Thoracic aorta (tissue), 2 donors: ENCODE results near the gene ZC3H14. TPM values are rescaled to one million over a fixed set of nuclear protein-coding genes. Genes with fewer than 3 reads are reported as not detected.
A peak's percentile ranks its signal among the peaks of the same experiment; 100 is the strongest.

Experiments
- ATAC-seq: fragments of 150-250 bp; one replicate; pipeline ENCODE4 v1.8.0; 2017; ENCODE audit warnings: low read depth; ENCODE audit not compliant: insufficient number of reproducible peaks, low FRiP score
- DNase-seq: peaks from one replicate; pipeline ENCODE4 v3.0.0-alpha.2; 2020; ENCODE audit warnings: low spot score
- H3K27ac ChIP-seq, 2 donors: fragments of 200-600 bp; sonication (generic); 1 replicate in 1 of 2; 2 replicates in 1 of 2; pipeline ENCODE4 v1.5.1; 2016; ENCODE audit warnings: mild to moderate bottlenecking in 2 of 2, moderate library complexity in 2 of 2
- H3K27me3 ChIP-seq: fragments of 200-600 bp; sonication (generic); replicated peaks from 2 replicates; pipeline ENCODE4 v1.6.0; 2016; ENCODE audit warnings: mild to moderate bottlenecking; ENCODE audit not compliant: insufficient read depth
- H3K36me3 ChIP-seq: fragments of 200-600 bp; sonication (generic); one replicate; pipeline ENCODE4 v1.5.1; 2016
- H3K4me1 ChIP-seq, 2 donors: fragments of 200-600 bp; sonication (generic); 1 replicate in 1 of 2; 2 replicates in 1 of 2; pipeline versions ENCODE4 v1.5.1 to v1.6.0; 2016; ENCODE audit warnings: low read depth in 2 of 2, mild to moderate bottlenecking in 1 of 2; ENCODE audit not compliant: control insufficient read depth in 1 of 2
- H3K4me3 ChIP-seq: fragments of 200-600 bp; sonication (generic); 2 replicates; pipeline ENCODE4 v1.5.1; 2016; ENCODE audit warnings: mild to moderate bottlenecking
- H3K9me3 ChIP-seq: fragments of 200-600 bp; sonication (generic); 2 replicates; pipeline ENCODE4 v1.5.1; 2016
- CTCF ChIP-seq: fragments of 200-600 bp; sonication (generic); IDR thresholded peaks from one replicate; pipeline ENCODE4 v1.5.1; 2019; ENCODE audit warnings: antibody characterized with exemption
- total RNA-seq, 2 donors: library from RNA; depleted of rRNA; stranded (reverse); fragments of >200 nt; gene quantifications; one replicate each; pipeline versions ENCODE4 v1.1.0 to v1.2.3, GENCODE V29; 2016

The ZC3H14 gene
- total RNA-seq, 2 donors from 2014 or later, result 47.7 to 82.9 TPM

- DNase-seq, result no peak
Measured at GRCh38 chr14:88553886-88554456, 8.9 kb upstream of the ZC3H14 start.

GRCh38 chr14:88554457-88555286 lies 8.2 kb upstream of the ZC3H14 start, which contains the start of gene PTPN21:
Gene PTPN21, minus strand, starts transcription at chr14:88555007. Its CDS starts 4,590 bp downstream, at chr14:88550417.
- peak; percentile 61 for ATAC-seq
- Histone ChIP-seq H3K36me3 (peaks cover 3% of the 10 kb centered on the region), H3K4me3 (peak within 1 kb of the TSS; percentile 79), H3K27me3 (no peaks in the 10 kb centered on the region), H3K4me1 (peaks cover 23 to 42% of the 10 kb centered on the region in 2 donors), H3K9me3 (no peaks in the 10 kb centered on the region), H3K27ac (peak within 1 kb of the TSS; percentile 86 to 91)
- TF ChIP-seq CTCF, result no peak
- DNase-seq, result no peak

More at GRCh38 chr14:88553886-88554456, 8.9 kb upstream of the ZC3H14 start:
- peaks cover 5% of the 10 kb centered on the region for H3K36me3 ChIP-seq
- no peaks in the 10 kb centered on the region for H3K27me3 ChIP-seq
- ATAC-seq, result no peak
- peak overlapping the region; percentile 79 for H3K4me3 ChIP-seq
- TF ChIP-seq CTCF, result no peak
- H3K9me3 ChIP-seq, result no peaks in the 10 kb centered on the region
- H3K27ac ChIP-seq, result peak overlapping the region; percentile 86 to 91
- H3K4me1 ChIP-seq, result peaks cover 23 to 46% of the 10 kb centered on the region in 2 donors

GRCh38 chr14:88556581-88556980 lies 6.3 kb upstream of the ZC3H14 start:
- Histone ChIP-seq H3K36me3 (no peaks in the 10 kb centered on the region), H3K9me3 (no peaks in the 10 kb centered on the region), H3K4me3 (no peak overlapping the region), H3K4me1 (peaks cover 14 to 26% of the 10 kb centered on the region in 2 donors), H3K27ac (no peak overlapping the region), H3K27me3 (no peaks in the 10 kb centered on the region)
- DNase-seq (no peak), ATAC-seq (no peak)
- no peak for TF ChIP-seq CTCF

GRCh38 chr14:88559852-88560251 lies 3.0 kb upstream of the ZC3H14 start:
- Histone ChIP-seq H3K27me3 (no peaks in the 10 kb centered on the region), H3K4me1 (peaks cover 10 to 23% of the 10 kb centered on the region in 2 donors), H3K27ac (no peak overlapping the region), H3K9me3 (no peaks in the 10 kb centered on the region), H3K36me3 (no peaks in the 10 kb centered on the region), H3K4me3 (no peak overlapping the region)
- DNase-seq, result no peak
- ATAC-seq, result no peak
- TF ChIP-seq CTCF, result peak; percentile 12

- no peaks in the 10 kb centered on the region for H3K36me3 ChIP-seq
- peak overlapping the region; percentile 71 to 88 for H3K27ac ChIP-seq
- DNase-seq (no peak), ATAC-seq (no peak)
- H3K4me3 ChIP-seq, result peak overlapping the region; percentile 98
- TF ChIP-seq CTCF, result no peak
- peaks cover 7 to 22% of the 10 kb centered on the region in 2 donors for H3K4me1 ChIP-seq
- no peaks in the 10 kb centered on the region for H3K9me3 ChIP-seq
- H3K27me3 ChIP-seq, result no peaks in the 10 kb centered on the region
Measured at GRCh38 chr14:88562532-88562830, 356 bp upstream of the ZC3H14 start.
